ENCODE data around the gene USP38. TPM values are rescaled to one million over a fixed set of nuclear protein-coding genes. Genes with fewer than 3 reads are reported as not detected.

USP38 gene
- total RNA-seq, 4 donors from 2014 or later = 11.9 to 20.6 (median 17.9) TPM

- Histone ChIP-seq H3K9me3 (no peaks in the 10 kb centered on the region), H3K36me3 (peaks cover 0 to 58% (median 0%) of the 10 kb centered on the region in 3 donors), H3K4me1 (peaks cover 4 to 58% (median 22%) of the 10 kb centered on the region in 3 donors), H3K4me3 (no peak overlapping the region), H3K27me3 (no peaks in the 10 kb centered on the region), H3K27ac (no peak overlapping the region)
- intact Hi-C loops (cut with DNase I) = no loop called here
- no peak for DNase-seq
- TF ChIP-seq POLR2A (IDR thresholded peaks at IDR 0.05) (no peak), CTCF (IDR thresholded peaks at IDR 0.05) (no peak)
- WGBS, 2 donors = 37 to 45% methylated on average over 4 of the region's 4 CpGs
Measured at GRCh38 chr4:143189528-143189927, 4.8 kb downstream of the USP38 start.

GRCh38 chr4:143195581-143195980 lies 10.9 kb downstream of the USP38 start:
- TF ChIP-seq POLR2A (IDR thresholded peaks at IDR 0.05) (no peak), CTCF (IDR thresholded peaks at IDR 0.05) (no peak)
- peaks cover 5 to 98% (median 27%) of the 10 kb centered on the region in 3 donors for H3K36me3 ChIP-seq
- H3K4me3 ChIP-seq = no peak overlapping the region
- no peak for DNase-seq
- H3K9me3 ChIP-seq = no peaks in the 10 kb centered on the region
- no peak overlapping the region for H3K27ac ChIP-seq
- H3K27me3 ChIP-seq = no peaks in the 10 kb centered on the region
- intact Hi-C loops (cut with DNase I) = no loop called here
- H3K4me1 ChIP-seq = peaks cover 0 to 8% (median 0%) of the 10 kb centered on the region in 3 donors

GRCh38 chr4:143196323-143196722 lies 11.6 kb downstream of the USP38 start:
- TF ChIP-seq POLR2A (IDR thresholded peaks at IDR 0.05) = no peak
- no peak for TF ChIP-seq CTCF (IDR thresholded peaks at IDR 0.05)
- DNase-seq = no peak
- Histone ChIP-seq H3K27ac (no peak overlapping the region), H3K9me3 (no peaks in the 10 kb centered on the region), H3K27me3 (no peaks in the 10 kb centered on the region), H3K36me3 (peaks cover 5 to 98% (median 35%) of the 10 kb centered on the region in 3 donors), H3K4me1 (peaks cover 0 to 1% (median 0%) of the 10 kb centered on the region in 3 donors), H3K4me3 (no peak overlapping the region)
- WGBS, 2 donors = 88 to 90% methylated on average over 2 of the region's 2 CpGs
- intact Hi-C loops (cut with DNase I) = no loop called here

GRCh38 chr4:143199503-143199902 lies 14.8 kb downstream of the USP38 start:
- WGBS, 2 donors = 67 to 86% methylated on average over 2 of the region's 2 CpGs
- intact Hi-C loops (cut with DNase I) = no loop called here
- peaks cover 11 to 84% (median 40%) of the 10 kb centered on the region in 3 donors for H3K36me3 ChIP-seq

GRCh38 chr4:143202824-143203223 lies 18.1 kb downstream of the USP38 start:
- H3K4me3 ChIP-seq = no peak overlapping the region
- H3K27ac ChIP-seq = no peak overlapping the region
- no peaks in the 10 kb centered on the region for H3K27me3 ChIP-seq
- 100% methylated on average over 1 of the region's 1 CpG for WGBS, 2 donors
- intact Hi-C loops (cut with DNase I) = loop anchor here (10.0 kb wide), 1 partner anchor 282 kb away; no protein-coding TSS in a partner anchor
- DNase-seq = no peak
- TF ChIP-seq POLR2A (IDR thresholded peaks at IDR 0.05) = no peak
- peak in 3 of 6 experiments; percentile 32 to 47 (median 32) for TF ChIP-seq CTCF (IDR thresholded peaks at IDR 0.05)
- H3K36me3 ChIP-seq = peaks cover 8 to 86% (median 22%) of the 10 kb centered on the region in 3 donors
- no peaks in the 10 kb centered on the region for H3K4me1 ChIP-seq
- no peaks in the 10 kb centered on the region for H3K9me3 ChIP-seq

More at GRCh38 chr4:143199503-143199902, 14.8 kb downstream of the USP38 start:
- Histone ChIP-seq H3K9me3 (no peaks in the 10 kb centered on the region), H3K27me3 (no peaks in the 10 kb centered on the region), H3K4me1 (no peaks in the 10 kb centered on the region), H3K27ac (no peak overlapping the region), H3K4me3 (no peak overlapping the region)
- no peak for DNase-seq
- no peak for TF ChIP-seq CTCF (IDR thresholded peaks at IDR 0.05)
- TF ChIP-seq POLR2A (IDR thresholded peaks at IDR 0.05) = no peak

Measured in esophagus squamous epithelium (tissue), 5 donors.